HepG2 (cell line): ENCODE results near the gene GFPT1. TPM values are rescaled to one million over a fixed set of nuclear protein-coding genes. Genes with fewer than 3 reads are reported as not detected.

Source experiments
- AGO2 ChIP-seq: fragments of 200-400 bp; formaldehyde crosslinking; optimal IDR thresholded peaks from 2 replicates; pipeline ENCODE3; 2017; ENCODE audit warnings: mild to moderate bottlenecking, low read depth, low read length, moderate library complexity
- EZH2 ChIP-seq: conservative IDR thresholded peaks from 2 replicates; pipeline ENCODE4 v1.6.1; 2012; ENCODE audit warnings: mild to moderate bottlenecking, low read depth, low read length, moderate library complexity
- HNF4A ChIP-seq: sonication (generic); formaldehyde crosslinking; IDR thresholded peaks from 2 replicates; pipeline ENCODE4 v1.4.0; 2020; ENCODE audit warnings: missing genetic modification reagents
- KAT8 ChIP-seq: IDR thresholded peaks from 2 replicates; pipeline ENCODE4 v1.6.1; 2016; ENCODE audit warnings: missing genetic modification reagents, missing compliant biosample characterization
- MXD4 ChIP-seq: IDR thresholded peaks from 2 replicates; pipeline ENCODE4 v1.6.1; 2016; ENCODE audit warnings: mild to moderate bottlenecking, missing biosample characterization, missing genetic modification reagents
- MXI1 ChIP-seq: IDR thresholded peaks from 3 replicates; pipeline ENCODE4 v1.6.1; 2012; ENCODE audit warnings: low read depth, low read length, inconsistent platforms, borderline replicate concordance
- MYC ChIP-seq: sonication (generic); formaldehyde crosslinking; IDR thresholded peaks from 2 replicates; pipeline ENCODE4 v1.9.0; 2021; ENCODE audit warnings: missing genetic modification reagents, borderline replicate concordance
- MZF1 ChIP-seq: sonication (generic); formaldehyde crosslinking; IDR thresholded peaks from 2 replicates; pipeline ENCODE4 v1.8.1; 2023; ENCODE audit warnings: mild to moderate bottlenecking, missing genetic modification reagents, borderline replicate concordance
- SP140L ChIP-seq: sonication (generic); formaldehyde crosslinking; IDR thresholded peaks from 2 replicates; pipeline ENCODE4 v1.4.0; 2020; ENCODE audit warnings: missing genetic modification reagents, borderline replicate concordance
- SRY ChIP-seq: sonication (generic); formaldehyde crosslinking; IDR thresholded peaks from 2 replicates; pipeline ENCODE4 v1.8.0; 2022; ENCODE audit warnings: mild to moderate bottlenecking, missing genetic modification reagents
- TIGD3 ChIP-seq: sonication (generic); formaldehyde crosslinking; IDR thresholded peaks from 2 replicates; pipeline ENCODE4 v1.5.1; 2020; ENCODE audit warnings: mild to moderate bottlenecking, missing genetic modification reagents, borderline replicate concordance
- TOE1 ChIP-seq: sonication (generic); formaldehyde crosslinking; IDR thresholded peaks from 2 replicates; pipeline ENCODE4 v1.4.0; 2020; ENCODE audit warnings: mild to moderate bottlenecking, missing genetic modification reagents
- ZBTB14 ChIP-seq: sonication (generic); formaldehyde crosslinking; IDR thresholded peaks from 2 replicates; pipeline ENCODE4 v1.4.0; 2020; ENCODE audit warnings: missing genetic modification reagents
- ZFP1 ChIP-seq: IDR thresholded peaks from 2 replicates; pipeline ENCODE4 v1.6.1; 2016
- ZMYM2 ChIP-seq: sonication (generic); formaldehyde crosslinking; IDR thresholded peaks from 2 replicates; pipeline ENCODE4 v1.8.0; 2022; ENCODE audit warnings: mild to moderate bottlenecking, missing genetic modification reagents
- ZNF264 ChIP-seq: sonication (generic); formaldehyde crosslinking; IDR thresholded peaks from 2 replicates; pipeline ENCODE4 v1.4.0; 2020; ENCODE audit warnings: missing genetic modification reagents
- ZNF441 ChIP-seq: sonication (generic); formaldehyde crosslinking; IDR thresholded peaks from 2 replicates; pipeline ENCODE4 v1.7.0; 2021; ENCODE audit warnings: missing genetic modification reagents, borderline replicate concordance
- ZNF501 ChIP-seq: sonication (generic); formaldehyde crosslinking; IDR thresholded peaks from 2 replicates; pipeline ENCODE4 v1.5.1; 2020; ENCODE audit warnings: mild to moderate bottlenecking, moderate library complexity, missing genetic modification reagents
- ZNF597 ChIP-seq: sonication (generic); formaldehyde crosslinking; IDR thresholded peaks from 2 replicates; pipeline ENCODE4 v1.5.0; 2020; ENCODE audit warnings: missing genetic modification reagents
- ZNF670 ChIP-seq: sonication (generic); formaldehyde crosslinking; IDR thresholded peaks from 2 replicates; pipeline ENCODE4 v1.8.0; 2022; ENCODE audit warnings: mild to moderate bottlenecking, missing genetic modification reagents, borderline replicate concordance
- ZNF709 ChIP-seq: sonication (generic); formaldehyde crosslinking; IDR thresholded peaks from 2 replicates; pipeline ENCODE4 v1.5.0; 2020; ENCODE audit warnings: mild to moderate bottlenecking, missing genetic modification reagents
- ZNF761 ChIP-seq: sonication (generic); formaldehyde crosslinking; conservative IDR thresholded peaks from 2 replicates; pipeline ENCODE4 v1.4.0; 2020; ENCODE audit warnings: mild to moderate bottlenecking, missing genetic modification reagents
- ZZZ3 ChIP-seq: sonication (generic); formaldehyde crosslinking; IDR thresholded peaks from 2 replicates; pipeline ENCODE4 v1.4.0; 2020; ENCODE audit warnings: missing genetic modification reagents, mild to moderate bottlenecking, borderline replicate concordance
- polyA plus RNA-seq, 8 experiments: library from polyadenylated mRNA; depleted of rRNA in 3 of 8; stranded (reverse) in 7 of 8; unstranded in 1 of 8; fragments of >200 nt; fragmentation: Illumina TruSeq in 4 of 8; extraction: Trizol in 4 of 8; gene quantifications; 2 replicates each; pipeline versions ENCODE4 v1.2.1 to v1.2.3, GENCODE V29; 2011 to 2016; ENCODE audit warnings: low read depth in 4 of 8, missing spikeins in 1 of 8, mixed read lengths in 1 of 8; ENCODE audit not compliant: insufficient read depth in 1 of 8
- total RNA-seq, 5 experiments: library from RNA; depleted of rRNA; stranded (reverse); fragments of >200 nt; fragmentation: Illumina TruSeq; extraction: Trizol; gene quantifications; 2 replicates each; pipeline ENCODE4 v1.2.3, GENCODE V29; 2016; ENCODE audit warnings: low read depth in 1 of 5
- TF ChIP-seq, protein P1 (sequence below): conservative IDR thresholded peaks from 2 replicates; pipeline ENCODE4 v1.6.1; 2018; ENCODE audit warnings: missing genetic modification reagents
- TF ChIP-seq, protein P2 (sequence below): sonication (generic); formaldehyde crosslinking; IDR thresholded peaks from 2 replicates; pipeline ENCODE4 v1.4.0; 2020; ENCODE audit warnings: missing genetic modification reagents

The GFPT1 gene
- total and polyA plus RNA-seq, 2 of the 13 experiments (the other 11 are each of a cell fraction or from before 2014, with no cell fraction given), result 24.0 to 84.9 TPM

DNA sequence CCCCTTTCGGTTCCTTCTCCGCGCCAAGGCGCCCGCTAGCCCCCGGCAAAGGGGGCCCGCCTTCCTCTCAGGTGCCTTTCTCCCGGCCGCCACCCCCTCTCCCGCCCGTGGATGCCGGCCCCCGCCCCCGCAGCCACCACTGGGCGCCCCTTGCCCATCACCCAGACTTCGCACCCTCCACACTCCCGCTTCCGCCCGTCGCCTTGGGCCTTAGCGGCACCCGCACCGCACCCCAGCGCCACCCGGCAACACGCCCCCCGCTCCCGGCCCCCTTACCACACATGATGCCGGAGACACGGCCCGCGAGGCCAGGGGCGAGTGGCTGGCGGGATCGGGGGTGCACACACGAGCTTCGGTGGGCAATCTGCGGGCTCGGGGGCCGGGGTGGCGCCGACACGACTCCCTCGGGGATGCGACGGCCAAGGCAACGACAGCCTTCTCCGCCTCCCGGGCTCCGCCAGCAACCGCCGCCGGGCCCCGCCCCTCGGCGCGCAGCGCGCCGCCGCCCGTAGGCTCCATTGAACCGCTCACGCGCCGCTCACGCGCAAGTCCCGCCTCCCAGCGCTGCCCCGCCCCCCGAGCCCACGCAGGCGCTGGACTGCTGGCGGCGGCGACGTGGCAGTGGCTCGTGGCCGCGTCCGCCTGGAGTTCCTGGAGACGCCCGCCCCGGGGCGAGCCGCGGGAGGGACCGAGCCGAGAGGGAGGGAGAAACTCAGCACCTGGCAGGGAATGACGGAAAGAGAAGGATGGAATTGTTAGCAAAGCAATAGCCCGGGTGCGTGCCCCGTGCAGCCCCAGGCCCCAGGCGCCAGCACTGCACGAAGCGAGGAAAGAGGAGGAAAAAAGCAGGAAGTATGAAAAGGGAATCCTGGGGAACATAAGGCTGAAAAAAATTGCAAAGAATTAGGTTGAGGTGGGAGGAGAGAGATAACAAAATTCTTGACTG lies at the start of gene GFPT1 (continued):
- TF ChIP-seq, protein P1, sequence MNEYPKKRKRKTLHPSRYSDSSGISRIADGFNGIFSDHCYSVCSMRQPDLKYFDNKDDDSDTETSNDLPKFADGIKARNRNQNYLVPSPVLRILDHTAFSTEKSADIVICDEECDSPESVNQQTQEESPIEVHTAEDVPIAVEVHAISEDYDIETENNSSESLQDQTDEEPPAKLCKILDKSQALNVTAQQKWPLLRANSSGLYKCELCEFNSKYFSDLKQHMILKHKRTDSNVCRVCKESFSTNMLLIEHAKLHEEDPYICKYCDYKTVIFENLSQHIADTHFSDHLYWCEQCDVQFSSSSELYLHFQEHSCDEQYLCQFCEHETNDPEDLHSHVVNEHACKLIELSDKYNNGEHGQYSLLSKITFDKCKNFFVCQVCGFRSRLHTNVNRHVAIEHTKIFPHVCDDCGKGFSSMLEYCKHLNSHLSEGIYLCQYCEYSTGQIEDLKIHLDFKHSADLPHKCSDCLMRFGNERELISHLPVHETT, result no peak; the same call in none of the 2 replicates
- peak; percentile 93; the same call in 1 of the 2 replicates for TF ChIP-seq ZNF670 (CRISPR knock-in tag)
- TF ChIP-seq ZNF597 (CRISPR knock-in tag), result 0 out of 2 replicates have a peak, but pooled peaks have one; percentile 58
- peak; percentile 87 for TF ChIP-seq KAT8 (CRISPR knock-in tag)
- TF ChIP-seq ZZZ3 (CRISPR knock-in tag), result peak; percentile 88
- TF ChIP-seq MYC (CRISPR knock-in tag), result peak; percentile 97
- no peak; the same call in 1 of the 2 replicates for TF ChIP-seq ZNF264 (CRISPR knock-in tag)
- TF ChIP-seq AGO2, result peak; percentile 65
- peak; percentile 53; the same call in 1 of the 2 replicates for TF ChIP-seq TOE1 (CRISPR knock-in tag)
- TF ChIP-seq TIGD3 (CRISPR knock-in tag), result peak; percentile 84
- TF ChIP-seq ZNF441 (CRISPR knock-in tag), result no peak; the same call in 1 of the 2 replicates
- TF ChIP-seq MXD4, result peak; percentile 61; the same call in 1 of the 2 replicates
- TF ChIP-seq ZNF501 (CRISPR knock-in tag), result peak; percentile 93
- peak; percentile 93 for TF ChIP-seq ZNF709 (CRISPR knock-in tag)
- 0 out of 2 replicates have a peak, but pooled peaks have one; percentile 55 for TF ChIP-seq ZNF761 (CRISPR knock-in tag)
- no peak for TF ChIP-seq MZF1 (CRISPR knock-in tag)
- TF ChIP-seq, protein P2, sequence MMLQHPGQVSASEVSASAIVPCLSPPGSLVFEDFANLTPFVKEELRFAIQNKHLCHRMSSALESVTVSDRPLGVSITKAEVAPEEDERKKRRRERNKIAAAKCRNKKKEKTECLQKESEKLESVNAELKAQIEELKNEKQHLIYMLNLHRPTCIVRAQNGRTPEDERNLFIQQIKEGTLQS, result peak; percentile 8; the same call in 1 of the 2 replicates
- TF ChIP-seq HNF4A (CRISPR knock-in tag), result no peak
- TF ChIP-seq MXI1, result peak; percentile 89; the same call in 1 of the 3 replicates
- no peak for TF ChIP-seq SP140L (CRISPR knock-in tag)
- peak; percentile 89; the same call in 1 of the 2 replicates for TF ChIP-seq SRY (CRISPR knock-in tag)
- TF ChIP-seq EZH2, result no peak
- TF ChIP-seq ZBTB14 (CRISPR knock-in tag), result peak; percentile 82
- TF ChIP-seq ZMYM2 (CRISPR knock-in tag), result no peak
- TF ChIP-seq ZFP1 (CRISPR knock-in tag), result peak; percentile 73; the same call in 1 of the 2 replicates
